Measurements from ENCODE around the gene OBSL1.

Gene OBSL1

DNA sequence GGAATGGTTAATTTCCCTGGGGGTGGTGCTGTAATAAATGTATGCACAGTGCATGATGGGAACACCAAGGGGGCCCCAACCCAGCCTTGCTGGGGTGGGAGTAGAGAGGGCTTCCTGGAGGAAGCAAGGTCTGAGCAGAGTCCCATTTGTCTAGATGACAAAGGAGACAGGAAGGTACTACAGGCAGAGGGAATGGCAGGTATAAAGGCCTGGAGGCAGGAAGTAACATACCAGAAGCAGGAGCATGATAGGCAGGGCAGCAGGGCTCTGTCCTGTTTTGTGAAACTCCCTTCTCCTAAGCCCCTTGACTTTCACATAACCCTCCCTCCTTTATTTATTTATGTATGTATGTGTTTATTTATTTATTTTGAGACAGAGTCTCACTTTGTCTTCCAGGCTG is 68.7 kb downstream of the OBSL1 start:
- H3K27ac ChIP-seq, result no peak overlapping the region
- DNase-seq (ENCODE audit: low read depth, low spot score), result no peak

GRCh38 chr2:219501849-219502248 is 69.5 kb downstream of the OBSL1 start:
- H3K27ac ChIP-seq, result no peak overlapping the region
- DNase-seq (ENCODE audit: low read depth, low spot score), result no peak

Measured in epithelial cell of prostate (primary cell).